CD4-positive, alpha-beta T cell treated with Interleukin-1 beta for 1 hour (primary cell): Measurements from ENCODE around the gene LMNA.
"Not testable (repeated sequence)": the region's sequence is repeated elsewhere in the genome, so short reads cannot be mapped to it uniquely, and the experiment has no call there.

Experiments used
- DNase-seq, 2 donors: peaks; one replicate each; pipeline ENCODE4 v3.0.0-alpha.2; 2020 to 2022

LMNA gene

GRCh38 chr1:156114101-156114918 is at the start of gene LMNA:
Gene LMNA, plus strand, starts transcription at chr1:156114711. Its CDS starts 208 bp downstream, at chr1:156114919.
- DNase-seq, result peak; percentile 85 to 87

DNA sequence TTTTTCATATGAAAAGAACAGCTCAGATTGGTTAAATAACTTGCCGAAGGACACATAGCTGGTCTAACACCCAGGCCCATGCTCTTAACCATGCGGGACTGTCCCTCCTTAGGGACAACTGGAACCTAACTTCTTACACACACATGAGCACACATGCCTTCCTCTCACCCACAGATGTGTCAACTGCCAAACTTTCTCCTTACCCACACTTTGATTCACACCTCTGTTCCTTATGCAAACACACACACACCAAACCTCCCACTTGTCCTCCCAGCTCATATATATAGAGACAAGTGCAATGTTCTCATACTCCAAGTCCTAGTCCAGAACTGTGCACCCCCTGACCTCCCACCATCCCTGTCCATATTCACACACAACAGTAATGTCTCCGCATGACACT is 49.3 kb upstream of the LMNA start:
- DNase-seq, result no peak

DNA sequence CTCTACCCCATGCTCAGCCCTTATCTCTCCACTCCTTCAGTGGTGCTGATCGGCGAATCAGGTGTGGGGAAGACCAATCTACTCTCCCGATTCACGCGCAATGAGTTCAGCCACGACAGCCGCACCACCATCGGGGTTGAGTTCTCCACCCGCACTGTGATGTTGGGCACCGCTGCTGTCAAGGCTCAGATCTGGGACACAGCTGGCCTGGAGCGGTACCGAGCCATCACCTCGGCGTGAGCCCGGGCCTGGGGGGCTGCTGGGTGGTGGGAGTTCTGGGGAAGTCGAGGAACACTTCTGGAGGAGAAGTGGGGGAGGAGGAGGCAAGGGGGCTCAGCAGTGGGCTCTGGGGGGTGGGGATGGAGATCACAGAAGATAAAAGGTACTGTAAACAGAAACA is 48.6 kb upstream of the LMNA start:
- no peak for DNase-seq

GRCh38 chr1:156067262-156067661 is 47.2 kb upstream of the LMNA start:
- no peak for DNase-seq

- DNase-seq, result no peak
Observed at GRCh38 chr1:156069490-156070455, 44.7 kb upstream of the LMNA start.

DNA sequence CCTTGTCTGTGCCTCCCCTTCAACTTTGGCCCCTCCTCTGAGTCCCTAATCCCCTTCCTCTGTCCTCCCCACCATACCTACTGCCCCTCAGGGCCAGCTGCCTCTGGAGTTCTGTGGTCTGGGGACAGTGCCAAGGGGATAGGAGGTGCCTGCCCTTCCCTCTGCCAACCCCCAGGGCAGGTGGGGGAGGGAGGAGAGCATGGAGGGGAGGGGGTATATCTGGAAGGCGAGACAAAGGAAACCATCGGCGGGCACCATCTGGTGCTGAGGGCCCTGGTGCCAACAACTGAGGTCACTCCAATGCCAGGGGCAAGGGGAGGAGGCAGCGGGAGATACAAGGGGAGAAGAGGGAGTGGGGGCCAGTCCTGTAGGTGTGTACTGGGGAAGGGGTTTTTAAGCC is 44.0 kb upstream of the LMNA start:
- no peak for DNase-seq

GRCh38 chr1:156071332-156071816 is 43.1 kb upstream of the LMNA start:
- not testable (repeated sequence) for DNase-seq

- DNase-seq, result no peak
Observed at GRCh38 chr1:156072251-156072650, 42.3 kb upstream of the LMNA start.

GRCh38 chr1:156073110-156073687 is 41.3 kb upstream of the LMNA start:
- DNase-seq, result no peak

DNA sequence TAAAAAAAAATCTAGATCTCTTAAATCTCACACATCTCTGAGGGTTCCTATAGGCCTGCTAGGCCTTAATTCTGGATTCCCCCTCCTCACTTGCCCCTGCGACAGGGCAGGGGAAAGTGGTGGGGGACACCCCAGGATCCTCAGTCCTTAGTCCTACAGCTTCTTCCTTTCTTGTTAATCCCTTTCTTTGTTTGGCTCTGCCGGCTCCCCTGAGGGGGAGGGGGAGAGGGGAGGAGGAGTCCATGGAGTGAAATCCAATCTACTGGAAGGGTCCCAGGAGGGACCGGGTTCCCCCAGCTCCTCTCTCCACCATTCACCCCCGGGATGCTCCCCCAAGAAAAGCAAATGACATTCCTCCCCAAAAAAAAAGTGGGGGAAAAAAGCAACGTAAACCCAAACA is 40.8 kb upstream of the LMNA start:
- DNase-seq, result no peak

DNA sequence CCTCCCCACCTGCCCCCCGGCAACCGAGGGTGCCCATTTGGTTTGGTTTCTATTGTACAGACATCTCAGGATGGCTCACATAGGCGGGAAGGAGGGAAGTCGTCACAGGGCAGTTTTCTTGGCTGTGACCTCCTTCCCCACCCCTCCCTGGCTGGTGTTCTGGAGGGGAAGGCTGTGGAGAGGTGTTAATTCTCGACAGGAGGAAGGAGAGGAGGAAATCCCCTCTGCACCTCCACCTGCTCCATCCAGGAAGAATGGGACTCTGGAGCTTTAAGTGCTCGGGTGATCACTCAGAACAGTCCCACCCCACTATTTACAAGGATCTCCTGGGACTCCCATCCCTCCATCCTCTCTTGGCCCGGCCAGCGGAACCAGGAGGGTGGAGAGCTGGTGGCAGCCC is 39.9 kb upstream of the LMNA start:
- no peak for DNase-seq

DNA sequence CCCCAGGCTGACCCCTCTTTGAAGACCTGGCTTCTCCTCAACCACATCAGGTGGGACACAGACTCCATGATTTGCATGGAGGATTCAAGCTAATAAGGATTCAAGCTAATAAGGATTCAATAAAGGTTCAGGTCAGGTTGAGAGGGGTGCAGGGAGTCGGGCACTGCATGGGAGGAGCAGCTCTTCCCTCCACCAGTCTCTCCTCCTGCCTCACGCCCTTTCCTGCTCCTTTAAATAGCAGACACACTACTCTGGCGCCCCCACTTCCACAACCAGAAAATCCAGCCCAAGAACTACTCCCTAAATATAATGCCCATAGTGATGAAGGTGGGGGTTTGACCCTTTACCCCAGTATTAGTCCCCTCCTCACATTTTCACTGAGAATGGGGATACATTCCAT is 39.3 kb upstream of the LMNA start:
- no peak for DNase-seq

GRCh38 chr1:156075775-156076204 is 38.7 kb upstream of the LMNA start:
- DNase-seq, result no peak

DNA sequence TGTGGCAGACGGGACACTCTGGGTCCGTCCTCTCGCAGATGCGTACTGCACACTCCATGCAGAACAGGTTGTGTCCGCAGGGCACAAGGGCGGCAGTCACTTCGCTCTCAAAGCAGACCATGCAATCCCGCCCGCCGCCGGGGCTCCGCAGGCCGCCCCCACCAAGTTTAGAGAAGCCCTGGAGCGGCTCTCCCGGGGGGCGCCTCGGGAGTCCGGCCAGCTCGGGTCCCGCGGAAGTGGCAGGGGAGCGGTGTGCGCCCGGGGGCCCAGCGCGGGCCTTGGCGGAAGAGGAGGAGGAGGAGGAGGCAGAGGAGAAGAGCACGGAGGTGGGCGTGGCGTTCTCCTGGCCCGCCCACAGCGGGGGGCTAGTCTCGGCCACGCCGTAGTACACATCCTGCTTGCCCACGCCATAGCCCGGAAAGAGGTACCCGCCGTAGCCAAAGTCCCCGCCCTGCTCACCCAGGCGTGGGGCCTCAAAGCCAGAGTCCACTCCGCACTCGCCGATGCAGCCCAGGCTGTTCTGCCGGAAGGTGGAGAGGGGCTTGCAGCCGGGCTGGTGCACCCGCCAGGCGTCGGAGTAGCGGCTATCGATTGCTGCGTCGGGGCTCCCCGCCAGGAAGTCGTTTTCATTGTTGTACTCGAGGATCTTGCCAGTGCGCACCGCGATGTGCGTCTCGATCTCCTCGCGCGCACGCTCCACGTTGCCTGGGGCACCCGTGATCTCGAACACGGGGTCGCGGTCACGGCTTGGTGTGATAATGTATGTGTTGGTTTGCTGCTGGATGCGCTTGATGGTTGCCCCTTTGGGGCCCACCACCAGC is 37.7 kb upstream of the LMNA start:
- DNase-seq, result peak in 1 of 2 donors; percentile 39

DNA sequence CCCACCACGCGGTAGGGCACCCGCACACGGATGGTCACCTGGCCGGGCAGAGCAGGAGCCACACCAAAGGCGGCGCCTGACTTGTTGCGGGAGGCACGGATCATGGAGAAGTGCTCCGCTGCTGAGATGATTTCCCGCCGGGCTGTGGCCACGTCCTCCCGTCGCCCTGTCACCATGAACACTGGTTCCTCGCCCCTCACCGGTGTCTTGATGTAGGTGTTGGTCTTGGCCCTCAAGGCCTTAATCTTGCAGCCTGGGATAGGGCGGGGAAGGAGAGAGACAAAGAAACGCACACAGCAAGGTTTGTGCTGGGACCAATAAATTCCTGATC is 37.1 kb upstream of the LMNA start:
- no peak for DNase-seq

DNA sequence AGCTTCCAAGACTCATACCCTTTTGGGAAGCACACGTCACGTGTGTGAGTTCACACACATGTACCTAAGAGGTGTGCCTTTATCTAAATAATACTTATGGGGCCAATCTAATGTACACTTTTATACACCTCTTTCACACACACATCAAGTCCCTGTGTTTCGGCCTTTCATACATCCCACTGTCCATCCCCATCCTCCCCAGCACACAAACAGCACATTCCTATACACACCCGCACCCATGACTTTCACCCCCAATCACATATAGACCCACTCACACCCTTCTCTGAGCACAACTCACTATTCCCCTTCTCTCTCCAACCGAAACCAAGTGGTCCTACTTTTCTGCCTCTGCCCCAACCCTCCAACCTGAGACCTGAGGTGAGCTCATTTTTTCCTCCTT is 35.8 kb upstream of the LMNA start:
- no peak for DNase-seq

DNA sequence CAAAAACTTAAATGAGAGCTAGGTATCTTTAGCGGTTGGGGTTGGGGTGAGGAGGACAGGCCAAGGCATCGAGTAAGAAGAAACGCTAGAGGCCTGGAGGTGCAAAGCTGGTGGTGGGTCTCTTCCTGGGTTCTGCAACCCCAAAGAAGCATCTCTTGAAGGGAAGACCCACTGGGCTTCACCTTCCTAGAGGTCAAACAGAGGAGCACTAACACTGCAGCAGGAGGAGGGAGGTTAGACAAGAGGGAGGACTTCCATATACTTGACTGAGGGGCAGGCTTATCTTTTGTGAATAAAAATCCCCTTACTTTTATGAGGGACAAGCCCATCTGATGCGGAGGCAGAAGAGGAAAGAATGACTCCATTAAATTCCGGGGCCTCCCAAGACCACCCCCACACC is 34.7 kb upstream of the LMNA start:
- no peak for DNase-seq

- DNase-seq, result no peak
Observed at GRCh38 chr1:156080241-156080862, 34.2 kb upstream of the LMNA start.

GRCh38 chr1:156080863-156081179 is 33.7 kb upstream of the LMNA start:
- no peak for DNase-seq

DNA sequence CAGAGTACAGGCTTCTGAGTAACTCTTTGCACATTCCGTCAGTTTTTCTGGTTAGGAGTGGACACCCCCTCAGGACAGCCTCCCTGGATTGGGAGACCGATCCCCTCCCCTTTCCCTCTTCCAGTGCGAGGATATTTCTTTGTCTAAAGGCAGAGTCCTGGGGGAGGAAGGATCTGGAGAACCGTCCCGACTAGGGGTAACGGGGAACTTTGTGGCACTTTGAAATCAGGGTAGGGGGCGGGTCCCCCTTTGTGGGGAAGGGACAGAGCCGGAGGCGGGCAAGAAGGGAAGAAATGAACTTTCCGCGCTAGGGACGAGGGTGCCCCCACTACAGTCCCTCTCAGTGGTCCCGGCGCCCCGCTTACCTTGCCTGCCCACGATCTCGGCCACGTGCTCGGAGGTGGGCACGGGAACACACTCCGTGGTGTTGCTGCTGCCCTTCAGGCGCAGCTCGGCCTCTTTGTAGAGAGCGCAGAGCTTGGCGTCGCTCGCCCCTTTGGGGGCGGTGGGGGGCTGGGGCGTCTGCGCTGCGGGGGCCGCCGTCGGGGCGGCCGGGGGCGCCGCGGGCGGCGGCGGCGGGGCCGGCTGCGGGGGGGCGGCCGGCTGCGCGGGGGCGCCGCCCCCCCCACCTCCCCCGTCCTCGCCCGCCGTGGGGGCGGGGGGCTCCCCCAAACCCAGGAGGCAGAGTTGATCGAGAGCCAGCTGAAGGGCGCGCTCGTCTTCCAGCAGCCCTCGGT is 33.2 kb upstream of the LMNA start:
- DNase-seq, result no peak

- DNase-seq, result no peak
Observed at GRCh38 chr1:156081917-156082308, 32.6 kb upstream of the LMNA start.
